HepG2 (cell line): ENCODE data around the gene CMIP. TPM values are rescaled to one million over a fixed set of nuclear protein-coding genes. Genes with fewer than 3 reads are reported as not detected.

ENCODE experiments used
- ATAC-seq: fragments of 200-7000 bp; cut with Tn5 transposase; 3 replicates; pipeline ENCODE4 v1.9.1; 2020; ENCODE audit warnings: mild to moderate bottlenecking, moderate library complexity
- BruUV-seq: library from RNA; stranded (reverse); fragments of 400-500 nt; replicated peaks from 2 replicates; lab custom pipeline; 2021; lab: Mats Ljungman, UMichigan
- CTCF ChIA-PET: fragments of 300-600 bp; formaldehyde crosslinking; extraction: SDS; loops from one replicate; lab custom pipeline; 2021; ENCODE audit warnings: low total read pairs, inconsistent platforms, low intra/inter-chr PET ratio; lab: Yijun Ruan, JAX
- POLR2A ChIA-PET: fragments of 350-600 bp; sonication (Branson Sonifier 250); formaldehyde crosslinking; loops from one replicate; lab custom pipeline; 2020; ENCODE audit warnings: antibody characterized with exemption, inconsistent platforms; lab: Yijun Ruan, JAX
- DNase-seq: peaks from one replicate; pipeline ENCODE4 v3.0.0-alpha.2; 2015; ENCODE audit warnings: low spot score
- FAIRE-seq: peaks from 3 replicates; lab custom pipeline; 2011; peaks lifted over from hg19 to GRCh38; lab: Jason Lieb, UNC
- H2AFZ ChIP-seq: one replicate; pipeline ENCODE4 v1.6.1; 2011; ENCODE audit warnings: low read length, inconsistent platforms
- H3K27ac ChIP-seq: fragments of 300-600 bp; 3 replicates; pipeline ENCODE4 v1.8.0; 2011; ENCODE audit warnings: mixed run types, mild to moderate bottlenecking, mixed read lengths, low read length, inconsistent platforms; ENCODE audit not compliant: insufficient read depth; ENCODE audit errors: extremely low read length
- H3K27me3 ChIP-seq, 2 experiments: fragments of 200-600 bp in 1 of 2; 2 replicates in 1 of 2; 3 replicates in 1 of 2; pipeline versions ENCODE4 v1.6.0 to v1.8.0; 2011; ENCODE audit warnings: low read length in 2 of 2, mild to moderate bottlenecking in 2 of 2, moderate library complexity in 2 of 2, inconsistent platforms in 1 of 2; ENCODE audit not compliant: insufficient read depth in 2 of 2, control insufficient read depth in 1 of 2
- H3K36me3 ChIP-seq, 2 experiments: fragments of 200-600 bp in 1 of 2; replicated peaks in 1 of 2; 2 replicates in 1 of 2; 3 replicates in 1 of 2; pipeline versions ENCODE4 v1.5.1 to v1.8.0; 2011; ENCODE audit warnings: low read length in 2 of 2, inconsistent platforms in 1 of 2; ENCODE audit not compliant: insufficient read depth in 2 of 2, control insufficient read depth in 1 of 2
- H3K4me1 ChIP-seq: 2 replicates; pipeline ENCODE4 v1.5.1; 2012; ENCODE audit warnings: low read length, inconsistent platforms; ENCODE audit not compliant: insufficient read depth
- H3K4me2 ChIP-seq: 2 replicates; pipeline ENCODE4 v1.6.0; 2011; ENCODE audit warnings: low read depth, low read length, inconsistent platforms
- H3K4me3 ChIP-seq, 3 experiments: fragments of 200-600 bp in 1 of 3; sonication (generic), shearing (Covaris generic) in 1 of 3; replicated peaks in 1 of 3; 2 replicates each; pipeline ENCODE4 v1.5.1; 2011 to 2016; ENCODE audit warnings: low read length in 3 of 3, inconsistent platforms in 2 of 3, low read depth in 2 of 3, mild to moderate bottlenecking in 2 of 3, control low read depth in 1 of 3, mixed read lengths in 1 of 3; ENCODE audit not compliant: insufficient read depth in 1 of 3
- H3K79me2 ChIP-seq: one replicate; pipeline ENCODE4 v1.6.1; 2011; ENCODE audit warnings: low read length, inconsistent platforms; ENCODE audit not compliant: insufficient read depth
- H3K9ac ChIP-seq: 2 replicates; pipeline ENCODE4 v1.6.0; 2011; ENCODE audit warnings: mild to moderate bottlenecking, low read depth, low read length, inconsistent platforms; ENCODE audit not compliant: insufficient read depth
- H3K9me3 ChIP-seq: 2 replicates; pipeline ENCODE4 v1.5.1; 2012; ENCODE audit warnings: mild to moderate bottlenecking, low read length
- H4K20me1 ChIP-seq: 2 replicates; pipeline ENCODE4 v1.6.0; 2011; ENCODE audit warnings: inconsistent platforms, mild to moderate bottlenecking, low read length, moderate library complexity; ENCODE audit not compliant: insufficient read depth
- GMEB2 ChIP-seq: IDR thresholded peaks from 2 replicates; pipeline ENCODE4 v1.6.1; 2016; ENCODE audit warnings: missing biosample characterization, missing genetic modification reagents, low read depth
- MEF2D ChIP-seq: sonication (generic); formaldehyde crosslinking; IDR thresholded peaks from 2 replicates; pipeline ENCODE4 v1.5.1; 2020; ENCODE audit warnings: mild to moderate bottlenecking, missing genetic modification reagents
- NR1H2 ChIP-seq: sonication (generic); formaldehyde crosslinking; IDR thresholded peaks from 2 replicates; pipeline ENCODE4 v1.8.1; 2022; ENCODE audit warnings: low read depth, missing genetic modification reagents, borderline replicate concordance
- NR2F2 ChIP-seq: IDR thresholded peaks from 2 replicates; pipeline ENCODE4 v1.6.1; 2012; ENCODE audit warnings: low read depth, inconsistent platforms, borderline replicate concordance
- PHF20 ChIP-seq: sonication (generic); formaldehyde crosslinking; IDR thresholded peaks from 2 replicates; pipeline ENCODE4 v1.5.0; 2020; ENCODE audit warnings: mild to moderate bottlenecking, missing genetic modification reagents
- TIGD3 ChIP-seq: sonication (generic); formaldehyde crosslinking; IDR thresholded peaks from 2 replicates; pipeline ENCODE4 v1.5.1; 2020; ENCODE audit warnings: mild to moderate bottlenecking, missing genetic modification reagents, borderline replicate concordance
- ZNF460 ChIP-seq: sonication (generic); formaldehyde crosslinking; IDR thresholded peaks from 2 replicates; pipeline ENCODE4 v1.5.1; 2020; ENCODE audit warnings: missing genetic modification reagents, mild to moderate bottlenecking, borderline replicate concordance
- ZNF484 ChIP-seq: sonication (generic); formaldehyde crosslinking; IDR thresholded peaks from 2 replicates; pipeline ENCODE4 v1.5.1; 2020; ENCODE audit warnings: mild to moderate bottlenecking, low read depth, missing genetic modification reagents, borderline replicate concordance
- ZNF543 ChIP-seq: sonication (generic); formaldehyde crosslinking; IDR thresholded peaks from 2 replicates; pipeline ENCODE4 v1.4.0; 2020; ENCODE audit warnings: mild to moderate bottlenecking, missing genetic modification reagents
- ZNF574 ChIP-seq: sonication (generic); formaldehyde crosslinking; IDR thresholded peaks from 2 replicates; pipeline ENCODE4 v1.4.0; 2020; ENCODE audit warnings: missing genetic modification reagents
- WGBS: methylation state at CpG from one replicate; pipeline ENCODE4 v1.1.6; 2017; ENCODE audit warnings: low lambda C conversion rate; 5-methylcytosine and 5-hydroxymethylcytosine counted together
- in situ Hi-C: cut with HindIII; loops from 2 replicates; pipeline ENCODE4 v1.10.0; 2017; ENCODE audit warnings: low pct_unique_long_range_greater_than_20kb; ENCODE audit not compliant: extremely low pct_ligation_motif_present
- intact Hi-C: fragments of 100-400 bp; cut with micrococcal nuclease; formaldehyde crosslinking; loops from one replicate; pipeline ENCODE4 v1.10.0; 2022; ENCODE audit not compliant: unreplicated experiment
- polyA plus RNA-seq, 8 experiments: library from polyadenylated mRNA; depleted of rRNA in 3 of 8; stranded (reverse) in 7 of 8; unstranded in 1 of 8; fragments of >200 nt; fragmentation: Illumina TruSeq in 4 of 8; extraction: Trizol in 4 of 8; gene quantifications; 2 replicates each; pipeline versions ENCODE4 v1.2.1 to v1.2.3, GENCODE V29; 2011 to 2016; ENCODE audit warnings: low read depth in 4 of 8, missing spikeins in 1 of 8, mixed read lengths in 1 of 8; ENCODE audit not compliant: insufficient read depth in 1 of 8
- total RNA-seq, 5 experiments: library from RNA; depleted of rRNA; stranded (reverse); fragments of >200 nt; fragmentation: Illumina TruSeq; extraction: Trizol; gene quantifications; 2 replicates each; pipeline ENCODE4 v1.2.3, GENCODE V29; 2016; ENCODE audit warnings: low read depth in 1 of 5

CMIP gene
- total and polyA plus RNA-seq, 2 of the 13 experiments (the other 11 are each of a cell fraction or from before 2014, with no cell fraction given): 10.9 to 18.1 TPM

GRCh38 chr16:81715358-81716196 lies 271.0 kb downstream of the CMIP start:
- H3K79me2 ChIP-seq: no peaks in the 10 kb centered on the region
- H3K9me3 ChIP-seq: no peaks in the 10 kb centered on the region
- ChIA-PET CTCF (no interaction called here), POLR2A (no interaction called here)
- H3K9ac ChIP-seq: no peak overlapping the region
- FAIRE-seq (no peak), ATAC-seq (no peak), DNase-seq (no peak)
- peaks cover 1 to 3% of the 10 kb centered on the region in 2 experiments; a peak in 3 of 5 replicates for H3K36me3 ChIP-seq
- no peak overlapping the region for H2AFZ ChIP-seq
- no peak overlapping the region for H3K27ac ChIP-seq
- BruUV-seq: no TSS peak
- peaks cover 0 to 11% of the 10 kb centered on the region in 2 experiments; a peak in 3 of 5 replicates for H3K27me3 ChIP-seq
- no peak overlapping the region for H3K4me2 ChIP-seq
- TF ChIP-seq TIGD3 (no peak), ZNF460 (no peak), MEF2D (no peak), NR1H2 (no peak)
- no peaks in the 10 kb centered on the region for H3K4me1 ChIP-seq
- H4K20me1 ChIP-seq: peaks cover 4% of the 10 kb centered on the region; the same call in 1 of the 2 replicates
- H3K4me3 ChIP-seq: no peak overlapping the region
- in situ Hi-C loops: no loop called here
- 47% methylated on average over 11 of the region's 11 CpGs for WGBS
- intact Hi-C loops: no loop called here

GRCh38 chr16:81716478-81717225 lies 272.0 kb downstream of the CMIP start:
- no peak for DNase-seq
- 35% methylated on average over 10 of the region's 10 CpGs for WGBS
- Histone ChIP-seq H2AFZ (no peak overlapping the region), H4K20me1 (peaks cover 3% of the 10 kb centered on the region; the same call in 1 of the 2 replicates), H3K27me3 (peaks cover 0 to 11% of the 10 kb centered on the region in 2 experiments; a peak in 3 of 5 replicates), H3K4me2 (no peak overlapping the region), H3K4me3 (no peak overlapping the region), H3K36me3 (peaks cover 0 to 2% of the 10 kb centered on the region in 2 experiments; a peak in 1 of 5 replicates), H3K4me1 (no peaks in the 10 kb centered on the region), H3K9me3 (no peaks in the 10 kb centered on the region), H3K9ac (no peak overlapping the region), H3K79me2 (no peaks in the 10 kb centered on the region), H3K27ac (no peak overlapping the region)
- FAIRE-seq: no peak
- ChIA-PET POLR2A (no interaction called here), CTCF (no interaction called here)
- in situ Hi-C loops (no loop called here), intact Hi-C loops (no loop called here)
- BruUV-seq: no TSS peak
- ATAC-seq: no peak
- no peak for TF ChIP-seq PHF20
- no peak for TF ChIP-seq GMEB2
- no peak for TF ChIP-seq NR2F2
- no peak for TF ChIP-seq ZNF484
- no peak for TF ChIP-seq ZNF543 (CRISPR knock-in tag)
- TF ChIP-seq ZNF574: no peak
